Measurements from ENCODE around the gene ITGB7.
"Not testable (repeated sequence)": the region's sequence is repeated elsewhere in the genome, so short reads cannot be mapped to it uniquely, and the experiment has no call there.

Gene ITGB7

DNA sequence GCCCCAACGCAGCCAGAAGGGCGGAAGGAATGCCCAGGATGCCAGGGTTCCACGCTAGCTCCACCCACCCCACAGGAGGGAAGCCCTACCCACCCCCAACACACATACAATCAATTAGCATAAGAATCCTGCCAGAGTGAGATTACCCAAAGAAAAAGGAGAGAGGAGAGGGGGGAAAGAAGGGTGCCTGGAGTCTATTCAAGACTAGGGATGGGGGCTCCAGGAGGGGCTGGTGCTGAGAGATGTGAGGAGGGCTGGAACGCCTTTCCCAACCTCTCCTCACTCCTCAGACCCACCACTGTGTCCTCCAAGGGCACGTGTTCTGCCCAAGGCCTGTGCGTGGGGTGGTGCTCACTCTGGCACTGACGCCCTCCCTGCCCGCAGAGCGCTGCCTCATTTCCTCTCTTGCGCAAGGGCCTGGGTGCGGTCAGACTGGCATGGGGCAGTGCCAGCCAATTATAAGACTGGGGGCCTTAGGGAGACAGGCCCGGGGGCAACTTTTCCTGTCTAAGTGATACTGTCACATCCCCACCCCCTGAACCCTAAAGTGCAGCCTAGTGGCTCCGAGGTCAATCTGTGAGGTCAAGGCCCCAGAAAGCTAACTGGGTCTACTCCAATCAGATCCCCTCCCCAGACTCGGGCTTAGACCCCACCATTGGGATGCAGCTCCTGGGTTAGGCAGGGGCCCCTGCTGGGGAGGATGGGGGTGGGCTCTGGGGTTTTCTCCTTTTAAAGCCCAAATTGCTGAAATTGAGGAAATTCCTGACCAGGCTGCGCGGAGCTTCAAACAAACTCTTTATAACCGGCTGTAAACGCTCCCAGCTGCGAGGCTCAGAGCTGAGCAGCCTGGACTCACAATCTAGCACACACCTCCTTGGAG, 10.2 kb upstream of the ITGB7 start:
- DNase-seq, result no peak

DNA sequence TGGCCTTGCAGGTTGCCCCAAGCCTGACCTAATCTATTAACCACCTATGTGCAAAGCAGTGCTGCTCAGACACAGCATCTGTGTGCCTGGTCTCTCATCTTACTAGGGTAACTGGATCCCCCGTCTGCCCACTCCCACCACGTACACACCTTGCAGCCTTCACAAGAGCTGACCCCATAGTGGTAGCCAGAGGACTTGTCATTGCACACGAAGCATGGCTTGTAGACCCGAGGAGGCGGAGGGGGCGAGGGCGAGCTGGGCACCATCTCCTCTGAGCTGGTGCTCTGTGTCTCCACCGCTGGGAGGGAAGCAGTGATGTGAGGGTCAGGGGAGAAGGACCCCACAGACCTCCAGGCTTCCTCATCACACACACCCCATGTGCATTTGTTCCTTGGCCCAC, 8.4 kb upstream of the ITGB7 start:
- DNase-seq, result no peak

- no peak for DNase-seq
Observed at GRCh38 chr12:53214687-53215455, 7.8 kb upstream of the ITGB7 start.

DNA sequence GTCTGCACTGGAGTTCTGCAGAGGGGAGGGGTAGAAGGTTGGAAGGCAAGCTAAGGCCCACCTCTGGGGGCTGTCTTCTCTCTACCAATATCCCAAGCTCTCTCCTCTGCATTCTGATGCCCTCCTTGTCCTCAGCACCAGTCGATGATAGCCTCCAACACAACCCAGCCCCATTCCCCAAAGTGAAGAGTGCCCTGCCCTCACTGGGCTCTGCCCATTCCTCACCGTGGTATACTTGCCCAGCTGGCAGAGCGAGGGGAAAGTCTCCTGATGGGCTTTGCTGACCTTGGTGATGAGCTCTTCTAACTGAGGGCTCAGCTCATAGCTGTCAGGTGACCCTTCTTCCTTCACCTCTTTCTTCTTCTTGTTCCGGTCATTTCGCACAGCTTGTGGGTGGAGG, 7.2 kb upstream of the ITGB7 start:
- no peak for DNase-seq

DNA sequence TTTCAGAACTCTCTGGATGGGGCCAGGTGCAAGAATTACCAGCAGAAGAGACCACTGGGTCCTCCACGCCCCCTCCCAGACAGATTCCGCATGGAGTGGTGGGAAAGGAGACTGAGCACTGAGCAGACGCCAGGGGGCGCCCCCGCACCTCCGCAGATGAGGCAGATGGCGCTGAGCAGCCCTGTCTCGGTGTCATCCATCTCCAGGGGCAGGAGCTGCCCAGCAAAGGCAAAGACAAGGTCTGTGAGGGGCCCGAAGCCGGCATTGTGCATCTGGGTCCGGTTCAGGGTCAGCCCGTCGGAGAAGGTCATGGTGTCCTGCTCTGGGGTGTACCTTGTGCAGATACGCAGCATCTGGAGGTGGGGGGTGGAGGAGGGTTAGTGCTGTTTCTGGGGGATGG, 6.3 kb upstream of the ITGB7 start:
- peak; percentile 88 for DNase-seq

DNA sequence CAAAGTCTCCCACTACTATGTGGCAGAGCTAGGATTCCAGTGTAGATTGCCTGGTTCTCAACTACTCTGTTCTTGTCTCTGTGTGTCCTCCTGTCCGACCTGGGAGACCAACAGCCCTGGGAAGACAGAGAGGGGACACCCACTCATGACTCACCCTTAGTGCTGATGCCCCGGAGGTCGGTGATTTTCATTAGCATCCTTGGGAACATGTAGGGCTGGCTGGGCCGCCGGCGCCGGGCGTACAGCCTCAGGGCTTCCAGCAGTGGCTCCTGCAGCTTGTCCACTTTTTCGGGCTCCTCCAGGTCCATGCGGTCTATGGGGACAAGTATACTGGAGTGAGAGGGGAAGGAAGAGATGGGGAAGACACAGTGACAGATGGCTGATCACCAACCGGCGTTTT, 5.9 kb upstream of the ITGB7 start:
- no peak for DNase-seq

DNA sequence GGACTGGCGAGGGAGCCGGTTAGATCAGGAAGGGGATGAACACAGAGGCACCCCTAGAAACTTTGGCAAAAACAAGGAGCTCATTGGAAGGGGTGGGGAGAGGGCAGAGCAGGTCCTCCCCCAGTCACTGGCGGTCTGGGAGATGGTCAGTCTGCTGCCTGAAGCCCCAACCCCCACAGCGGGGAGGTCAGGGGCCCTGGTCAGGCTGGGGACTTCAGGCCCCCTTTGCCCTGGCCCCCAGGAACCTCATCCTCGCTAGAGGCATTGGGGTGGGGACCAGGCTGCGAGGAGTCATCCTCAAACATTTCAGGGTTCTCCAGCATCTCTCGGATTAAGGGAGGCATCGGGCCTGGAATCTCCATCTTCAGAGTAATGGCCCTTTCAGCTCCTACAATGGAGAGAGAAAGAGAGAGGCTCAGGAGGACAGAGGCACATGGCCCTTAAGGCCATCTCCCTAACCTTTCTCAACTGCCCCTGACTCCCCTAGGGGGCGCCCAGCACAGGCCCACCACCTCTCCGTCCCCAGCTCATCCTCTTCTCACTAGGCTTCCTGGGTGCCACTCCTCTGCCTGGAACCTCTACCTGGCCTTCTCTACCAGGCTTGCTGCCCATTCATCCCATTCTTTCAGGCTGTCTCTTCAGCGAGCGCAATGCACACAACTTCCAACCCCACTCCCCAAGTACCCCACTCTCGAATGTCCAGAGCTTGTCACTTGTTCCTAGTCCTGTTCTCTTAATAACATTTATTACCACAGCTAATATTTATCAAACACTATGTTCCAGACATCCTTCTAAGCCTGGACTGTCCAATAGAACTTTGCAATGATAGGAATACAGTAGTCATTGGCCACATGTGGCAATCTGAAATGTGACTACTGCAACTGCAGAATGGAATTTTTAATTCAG, 4.7 kb upstream of the ITGB7 start:
- DNase-seq, result no peak

DNA sequence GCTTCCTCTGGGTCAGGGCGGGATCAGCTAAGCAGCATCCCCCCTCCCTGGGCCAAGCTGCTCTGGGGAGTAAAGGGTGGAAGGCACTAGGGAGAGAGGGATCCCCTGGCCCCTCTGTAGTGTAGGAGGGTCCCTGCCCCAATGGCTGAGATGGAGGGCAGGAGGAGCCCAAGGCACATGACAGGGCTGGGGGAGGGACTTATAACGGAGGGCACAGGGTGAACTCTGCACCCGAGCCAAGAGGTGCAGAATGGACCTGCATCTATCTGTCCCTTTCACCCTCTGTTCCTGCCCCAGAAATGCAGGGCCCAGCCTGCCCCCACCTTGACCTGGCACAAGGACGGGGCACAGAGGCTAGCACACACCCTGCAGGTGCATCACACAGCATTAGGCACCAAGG, 3.8 kb upstream of the ITGB7 start:
- DNase-seq, result no peak

GRCh38 chr12:53208877-53209463, 1.9 kb upstream of the ITGB7 start:
- no peak for DNase-seq

DNA sequence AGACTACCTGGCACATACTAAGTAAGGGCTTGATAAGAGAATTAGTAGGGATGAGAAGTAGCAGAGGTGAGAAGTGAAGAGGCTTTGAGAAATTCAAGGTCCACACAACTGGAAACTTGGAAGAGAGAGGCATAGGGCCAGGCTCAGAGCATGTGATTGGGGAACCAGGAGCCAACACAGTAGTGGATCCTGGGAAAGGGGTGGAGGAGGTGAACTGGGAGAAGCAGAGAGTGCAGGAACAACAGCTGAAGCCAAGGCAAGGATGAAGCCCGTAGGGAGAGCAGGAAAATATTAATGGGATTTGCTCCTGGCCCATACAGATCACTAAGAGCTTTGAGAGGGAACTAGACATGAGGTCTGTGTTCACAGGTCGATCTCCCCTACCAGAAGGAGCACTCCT, 1.4 kb upstream of the ITGB7 start:
- no peak for DNase-seq

DNA sequence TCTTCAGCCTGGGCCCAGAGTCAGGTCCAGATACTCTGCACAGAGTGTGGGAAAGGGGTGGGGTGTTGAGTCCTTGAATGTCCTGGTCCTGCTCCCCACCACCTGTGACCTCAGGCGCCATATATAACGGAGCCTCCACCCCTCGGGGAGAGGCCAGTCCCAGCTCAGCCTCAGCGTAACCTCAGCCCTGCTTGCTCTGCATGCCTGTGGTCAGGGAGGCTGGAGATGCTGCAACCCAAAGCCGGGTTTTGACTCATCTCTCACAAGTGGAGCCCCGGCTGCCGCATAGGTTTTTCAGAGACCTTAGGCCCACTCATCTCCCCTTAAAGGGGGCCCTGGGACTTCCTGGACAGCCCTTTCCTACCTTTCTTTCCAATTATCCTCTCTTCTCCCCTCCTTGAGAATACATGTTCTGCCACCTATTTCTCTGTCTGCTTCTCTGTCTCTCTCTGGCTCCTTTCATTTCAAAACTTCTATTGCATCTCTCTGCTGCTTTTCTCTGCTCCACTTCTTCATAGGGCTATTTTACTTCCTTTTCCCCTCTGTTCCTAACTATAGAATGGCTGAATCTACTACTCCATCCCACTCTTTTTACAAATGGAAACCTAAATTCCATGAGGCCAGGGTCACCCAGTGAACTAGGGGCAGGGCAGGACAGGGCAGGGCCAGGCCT, 1.2 kb downstream of the ITGB7 start:
- peak; percentile 72 for DNase-seq

GRCh38 chr12:53204351-53204750, 2.7 kb downstream of the ITGB7 start:
- DNase-seq, result no peak

- DNase-seq, result not testable (repeated sequence)
Observed at GRCh38 chr12:53202316-53202715, 4.7 kb downstream of the ITGB7 start.

GRCh38 chr12:53201639-53202038, 5.4 kb downstream of the ITGB7 start:
- DNase-seq, result no peak

DNA sequence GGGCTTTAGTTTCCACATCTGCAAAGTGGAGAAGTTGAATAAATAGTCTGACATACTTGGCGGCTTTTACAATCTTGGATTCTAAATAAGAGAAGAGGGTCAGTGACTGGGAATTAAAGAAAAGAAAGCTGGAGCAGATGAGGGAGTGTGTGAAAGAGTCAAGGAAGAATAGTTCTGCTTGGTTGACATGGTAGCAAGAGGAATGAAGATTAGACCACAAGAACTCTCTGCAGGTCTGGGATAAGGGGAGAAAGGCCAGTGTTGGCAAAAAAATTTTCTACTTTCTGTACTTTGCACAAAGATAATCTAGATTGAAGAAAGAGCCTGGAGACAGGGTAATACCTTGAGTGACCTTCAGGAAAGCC, 5.9 kb downstream of the ITGB7 start:
- DNase-seq, result no peak

- peak; percentile 16 for DNase-seq
Observed at GRCh38 chr12:53200458-53201176, 6.4 kb downstream of the ITGB7 start.

- DNase-seq, result peak; percentile 11
Observed at GRCh38 chr12:53200107-53200457, 7.0 kb downstream of the ITGB7 start.

DNA sequence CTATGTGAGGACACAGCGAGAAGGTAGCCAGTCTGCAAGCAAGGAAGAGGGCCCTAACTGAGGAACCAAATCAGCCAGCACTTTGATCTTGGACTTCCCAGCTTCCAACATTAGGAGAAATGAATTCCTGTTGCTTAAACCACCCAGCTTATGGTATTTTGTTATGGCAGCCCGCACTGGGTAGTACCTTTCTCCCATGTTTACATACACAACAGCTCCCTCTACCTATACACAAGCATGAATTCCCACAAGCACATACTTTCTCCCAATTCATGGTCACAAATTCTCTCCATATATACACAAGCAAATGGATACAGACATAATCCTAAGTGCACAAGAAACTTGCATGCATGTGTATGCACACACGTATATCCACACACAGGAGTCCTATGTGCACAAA, 7.4 kb downstream of the ITGB7 start:
- DNase-seq, result no peak

DNA sequence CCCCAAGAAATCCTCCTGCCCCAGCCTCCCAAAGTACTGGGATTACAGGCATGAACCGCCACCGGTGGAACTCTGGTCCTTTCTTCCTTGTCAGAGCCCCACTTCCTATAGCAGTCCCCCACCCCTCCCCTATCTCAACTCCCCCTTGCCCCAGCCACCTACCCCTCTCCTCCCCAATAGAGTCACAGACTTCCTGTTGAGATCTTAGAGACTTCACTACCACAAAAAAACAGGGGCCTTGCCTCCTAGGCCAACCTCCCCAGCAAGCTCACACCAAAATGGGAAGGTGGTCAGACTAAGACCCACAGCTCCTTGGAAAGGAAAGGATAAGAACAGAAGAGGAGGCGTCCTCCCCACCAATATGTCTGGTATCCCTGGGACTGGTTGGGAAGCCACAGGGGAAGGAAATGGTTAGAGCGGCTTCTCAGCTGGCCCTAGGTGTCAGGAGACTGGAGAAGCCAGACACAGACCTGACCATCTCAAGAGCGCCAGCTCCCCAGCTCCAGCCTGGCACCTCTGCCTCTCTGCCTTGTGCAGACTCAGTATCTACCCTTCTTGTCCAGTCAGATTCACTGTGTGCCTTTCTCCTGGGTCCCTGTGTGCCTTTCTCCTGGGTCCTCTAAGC, 8.5 kb downstream of the ITGB7 start:
- DNase-seq, result peak; percentile 17

DNA sequence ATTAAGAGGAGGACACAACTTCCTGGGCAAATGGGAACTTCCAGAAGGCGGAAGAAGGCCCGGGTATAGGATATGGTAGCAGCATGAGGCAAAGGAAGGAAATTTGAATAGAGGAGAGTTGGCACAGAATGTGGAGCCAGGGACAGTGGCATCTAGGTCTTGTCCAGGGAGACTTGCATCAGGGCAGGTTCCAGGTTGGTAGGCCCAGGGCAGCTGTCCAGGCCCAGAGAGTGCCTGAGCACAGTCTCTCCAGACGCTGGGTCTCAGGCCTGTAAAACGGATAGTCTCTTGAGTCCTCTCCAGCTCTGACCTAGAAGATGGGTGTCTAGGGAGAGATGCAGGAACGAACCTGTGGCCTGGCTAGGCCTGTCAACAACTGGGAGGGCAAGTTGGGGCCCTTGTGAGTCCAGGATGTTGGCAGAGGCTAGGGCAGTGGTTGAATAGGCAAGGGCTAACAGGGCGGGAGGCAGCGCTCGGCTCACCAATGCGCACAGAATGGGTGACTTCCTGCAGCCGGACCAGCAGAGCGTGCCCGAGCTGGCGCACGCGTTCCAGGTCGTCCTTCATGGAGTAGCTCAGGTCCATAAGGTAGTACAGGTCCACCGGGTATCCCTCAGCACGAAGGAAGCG, 9.9 kb downstream of the ITGB7 start:
- DNase-seq, result no peak

DNA sequence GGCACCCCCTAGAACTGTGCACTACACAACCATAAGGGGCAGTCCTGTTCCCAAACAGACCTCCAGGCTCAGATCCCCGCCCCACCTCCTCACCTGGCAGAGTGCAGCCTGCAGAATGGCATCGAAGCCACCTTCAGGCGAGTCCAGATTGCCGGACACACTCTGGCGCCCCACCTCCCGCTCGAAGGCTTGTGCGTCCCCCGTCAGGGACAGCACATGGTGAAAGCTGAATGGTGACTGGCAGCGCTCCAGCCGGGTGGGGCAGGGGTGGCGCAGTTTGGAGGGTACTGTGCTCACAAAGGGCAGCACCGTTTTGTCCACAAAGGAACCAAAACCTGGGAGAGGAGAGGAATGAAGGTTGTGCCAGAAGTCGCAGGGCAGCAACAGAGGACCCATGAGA, 10.6 kb downstream of the ITGB7 start:
- DNase-seq, result no peak

Measured in femur (tissue), 1 donor.